CD4-positive, alpha-beta T cell treated with Interleukin-15 for 4 hours (primary cell): ENCODE measurements around the gene PTHLH.

ENCODE experiments used
- DNase-seq: peaks from one replicate; pipeline ENCODE4 v3.0.0-alpha.2; 2020; ENCODE audit warnings: low spot score

Gene PTHLH

GRCh38 chr12:27937768-27938167 is 34.8 kb downstream of the PTHLH start:
- DNase-seq, result no peak

- DNase-seq, result no peak
Measured at GRCh38 chr12:27936196-27936595, 36.3 kb downstream of the PTHLH start.

- no peak for DNase-seq
Measured at GRCh38 chr12:27934276-27934675, 38.3 kb downstream of the PTHLH start.

- no peak for DNase-seq
Measured at GRCh38 chr12:27931390-27931789, 41.1 kb downstream of the PTHLH start.

GRCh38 chr12:27927347-27927746 is 45.2 kb downstream of the PTHLH start:
- no peak for DNase-seq

GRCh38 chr12:27924350-27925135 is 48.0 kb downstream of the PTHLH start:
- DNase-seq, result no peak

GRCh38 chr12:27922531-27923139 is 49.9 kb downstream of the PTHLH start:
- DNase-seq, result no peak

GRCh38 chr12:27919671-27920235 is 52.8 kb downstream of the PTHLH start:
- DNase-seq, result no peak

GRCh38 chr12:27915536-27915935 is 57.0 kb downstream of the PTHLH start:
- no peak for DNase-seq

GRCh38 chr12:27915021-27915420 is 57.5 kb downstream of the PTHLH start:
- no peak for DNase-seq

GRCh38 chr12:27913999-27914614 is 58.4 kb downstream of the PTHLH start:
- DNase-seq, result no peak

GRCh38 chr12:27911397-27911796 is 61.1 kb downstream of the PTHLH start:
- no peak for DNase-seq
